A549 (cell line): ENCODE data around the gene SF3B4.

ENCODE experiments used
- BHLHE40 ChIP-seq: IDR thresholded peaks from 2 replicates; pipeline ENCODE4 v1.6.1; 2012; ENCODE audit warnings: low read depth, low read length, inconsistent platforms
- CBX2 ChIP-seq: fragments of 200-600 bp; sonication (generic); IDR thresholded peaks from 2 replicates; pipeline ENCODE4 v1.6.1; 2016; ENCODE audit warnings: low read depth, mild to moderate bottlenecking, borderline replicate concordance
- CEBPB ChIP-seq, 2 experiments: fragments of >200 bp in 1 of 2; sonication (Bioruptor Twin) in 1 of 2; formaldehyde crosslinking in 1 of 2; IDR thresholded peaks; 2 replicates each; pipeline ENCODE4 v1.6.1; 2012 to 2016
- CHD2 ChIP-seq: fragments of 150-350 bp; IDR thresholded peaks from 2 replicates; pipeline ENCODE4 v1.6.1; 2014; ENCODE audit warnings: low read length; ENCODE audit not compliant: partially characterized antibody
- CTCF ChIP-seq: fragments of >200 bp; sonication (Bioruptor Twin); formaldehyde crosslinking; IDR thresholded peaks from 3 replicates; pipeline ENCODE4 v1.5.1; 2016
- EP300 ChIP-seq, 2 experiments: fragments of >200 bp; sonication (Bioruptor Twin); formaldehyde crosslinking; IDR thresholded peaks; 2 replicates in 1 of 2; 3 replicates in 1 of 2; pipeline ENCODE4 v1.6.1; 2016 to 2017
- HOXA7 ChIP-seq: fragments of 250-450 bp; sonication (Bioruptor Pico); IDR thresholded peaks from 2 replicates; pipeline ENCODE4 v1.5.0; 2020; ENCODE audit warnings: mild to moderate bottlenecking, moderate library complexity
- HOXB5 ChIP-seq: fragments of 250-450 bp; sonication (Bioruptor Pico); IDR thresholded peaks from 2 replicates; pipeline ENCODE4 v1.5.0; 2020; ENCODE audit warnings: mild to moderate bottlenecking, moderate library complexity
- KDM1A ChIP-seq: fragments of 200-600 bp; sonication (generic); IDR thresholded peaks from 2 replicates; pipeline ENCODE4 v1.6.1; 2016; ENCODE audit warnings: low read depth, mild to moderate bottlenecking
- POLR2A ChIP-seq: IDR thresholded peaks from 2 replicates; pipeline ENCODE4 v1.6.1; 2012; ENCODE audit warnings: mild to moderate bottlenecking, low read length

- TF ChIP-seq EP300 (IDR thresholded peaks at IDR 0.05) (no peak), CTCF (no peak), CEBPB (IDR thresholded peaks at IDR 0.05) (no peak), CBX2 (no peak), HOXB5 (CRISPR knock-in tag) (no peak), KDM1A (no peak), BHLHE40 (no peak), POLR2A (no peak), HOXA7 (no peak), CHD2 (no peak)
Observed at GRCh38 chr1:149881876-149882275, 45.7 kb downstream of the SF3B4 start.
